Measurements from ENCODE around the gene GBP1. TPM values are rescaled to one million over a fixed set of nuclear protein-coding genes. Genes with fewer than 3 reads are reported as not detected.

The GBP1 gene, protein sequence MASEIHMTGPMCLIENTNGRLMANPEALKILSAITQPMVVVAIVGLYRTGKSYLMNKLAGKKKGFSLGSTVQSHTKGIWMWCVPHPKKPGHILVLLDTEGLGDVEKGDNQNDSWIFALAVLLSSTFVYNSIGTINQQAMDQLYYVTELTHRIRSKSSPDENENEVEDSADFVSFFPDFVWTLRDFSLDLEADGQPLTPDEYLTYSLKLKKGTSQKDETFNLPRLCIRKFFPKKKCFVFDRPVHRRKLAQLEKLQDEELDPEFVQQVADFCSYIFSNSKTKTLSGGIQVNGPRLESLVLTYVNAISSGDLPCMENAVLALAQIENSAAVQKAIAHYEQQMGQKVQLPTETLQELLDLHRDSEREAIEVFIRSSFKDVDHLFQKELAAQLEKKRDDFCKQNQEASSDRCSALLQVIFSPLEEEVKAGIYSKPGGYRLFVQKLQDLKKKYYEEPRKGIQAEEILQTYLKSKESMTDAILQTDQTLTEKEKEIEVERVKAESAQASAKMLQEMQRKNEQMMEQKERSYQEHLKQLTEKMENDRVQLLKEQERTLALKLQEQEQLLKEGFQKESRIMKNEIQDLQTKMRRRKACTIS
- total RNA-seq (ENCODE audit: low replicate concordance): 16.7 and 49.2 TPM in 2 replicates

GRCh38 chr1:89065079-89065868, at the start of gene GBP1:
GBP1 (minus strand) TSS chr1:89065208; CDS start chr1:89063234, 1,974 bp downstream.
- peak within 1 kb of the TSS; percentile 68 for H3K4me3 ChIP-seq (ENCODE audit: low read depth, low read length)
- peak; percentile 88 for DNase-seq (ENCODE audit: low read depth)
- TF ChIP-seq, protein P1, sequence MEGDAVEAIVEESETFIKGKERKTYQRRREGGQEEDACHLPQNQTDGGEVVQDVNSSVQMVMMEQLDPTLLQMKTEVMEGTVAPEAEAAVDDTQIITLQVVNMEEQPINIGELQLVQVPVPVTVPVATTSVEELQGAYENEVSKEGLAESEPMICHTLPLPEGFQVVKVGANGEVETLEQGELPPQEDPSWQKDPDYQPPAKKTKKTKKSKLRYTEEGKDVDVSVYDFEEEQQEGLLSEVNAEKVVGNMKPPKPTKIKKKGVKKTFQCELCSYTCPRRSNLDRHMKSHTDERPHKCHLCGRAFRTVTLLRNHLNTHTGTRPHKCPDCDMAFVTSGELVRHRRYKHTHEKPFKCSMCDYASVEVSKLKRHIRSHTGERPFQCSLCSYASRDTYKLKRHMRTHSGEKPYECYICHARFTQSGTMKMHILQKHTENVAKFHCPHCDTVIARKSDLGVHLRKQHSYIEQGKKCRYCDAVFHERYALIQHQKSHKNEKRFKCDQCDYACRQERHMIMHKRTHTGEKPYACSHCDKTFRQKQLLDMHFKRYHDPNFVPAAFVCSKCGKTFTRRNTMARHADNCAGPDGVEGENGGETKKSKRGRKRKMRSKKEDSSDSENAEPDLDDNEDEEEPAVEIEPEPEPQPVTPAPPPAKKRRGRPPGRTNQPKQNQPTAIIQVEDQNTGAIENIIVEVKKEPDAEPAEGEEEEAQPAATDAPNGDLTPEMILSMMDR (IDR thresholded peaks at IDR 0.05; ENCODE audit: insufficient read depth, low read length): no peak

- no peak for DNase-seq (ENCODE audit: low read depth)
- no peak overlapping the region for H3K4me3 ChIP-seq (ENCODE audit: low read depth, low read length)
- TF ChIP-seq, protein P1 (IDR thresholded peaks at IDR 0.05; ENCODE audit: insufficient read depth, low read length): no peak
These were observed 49.7 kb upstream of the GBP1 start for GRCh38 chr1:89114662-89115061.

- TF ChIP-seq, protein P1 (IDR thresholded peaks at IDR 0.05; ENCODE audit: insufficient read depth, low read length): no peak
- peak; percentile 7 for DNase-seq (ENCODE audit: low read depth)
- no peak overlapping the region for H3K4me3 ChIP-seq (ENCODE audit: low read depth, low read length)
These were observed 48.0 kb upstream of the GBP1 start for GRCh38 chr1:89112871-89113613.

DNA sequence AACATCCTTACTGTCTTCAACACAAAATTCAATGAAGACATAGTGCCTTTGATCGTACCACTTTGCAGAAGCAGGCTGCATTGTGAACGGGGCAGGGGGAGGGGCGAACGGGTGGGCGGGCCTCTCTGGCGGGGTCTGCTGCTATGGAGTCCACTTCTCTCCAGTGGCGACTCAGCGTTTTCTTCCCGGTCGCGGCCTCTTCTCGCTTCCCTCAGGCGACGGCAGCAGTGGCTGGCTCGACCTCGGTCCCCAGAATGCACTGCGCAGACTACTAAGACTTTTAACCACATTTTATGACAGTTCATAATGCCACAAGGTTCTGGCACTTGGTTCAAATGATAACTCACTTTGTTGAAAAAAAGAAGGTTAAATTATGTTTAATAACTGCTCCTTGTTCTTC, 39.7 kb upstream of the GBP1 start:
- TF ChIP-seq, protein P1 (IDR thresholded peaks at IDR 0.05; ENCODE audit: insufficient read depth, low read length): no peak
- no peak for DNase-seq (ENCODE audit: low read depth)
- H3K4me3 ChIP-seq (ENCODE audit: low read depth, low read length): no peak overlapping the region

- H3K4me3 ChIP-seq (ENCODE audit: low read depth, low read length): no peak overlapping the region
- no peak for DNase-seq (ENCODE audit: low read depth)
- TF ChIP-seq, protein P1 (IDR thresholded peaks at IDR 0.05; ENCODE audit: insufficient read depth, low read length): no peak
These were observed 39.1 kb upstream of the GBP1 start for GRCh38 chr1:89104147-89104546.

DNA sequence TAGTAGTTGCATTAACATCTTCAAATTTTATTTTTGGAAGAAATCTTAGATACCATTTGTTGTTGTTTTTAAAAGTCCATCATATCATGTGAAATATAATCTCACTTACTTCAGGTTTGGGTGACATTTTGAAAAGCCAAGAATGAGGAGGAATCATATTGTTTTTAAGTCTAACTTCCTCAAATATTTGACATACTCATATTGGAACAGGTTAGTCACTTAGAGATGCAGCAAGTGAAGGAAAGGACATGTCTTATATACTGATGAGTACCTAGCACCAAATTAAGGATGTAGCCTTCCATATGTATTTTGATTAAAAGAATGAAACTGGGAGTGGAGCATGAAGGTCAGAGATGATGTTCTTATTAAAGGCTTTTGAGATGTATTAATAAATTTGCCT, 37.0 kb upstream of the GBP1 start:
- H3K4me3 ChIP-seq (ENCODE audit: low read depth, low read length): no peak overlapping the region
- DNase-seq (ENCODE audit: low read depth): no peak
- TF ChIP-seq, protein P1 (IDR thresholded peaks at IDR 0.05; ENCODE audit: insufficient read depth, low read length): no peak
